Activated CD8-positive, alpha-beta T cell treated with anti-CD3 and anti-CD28 coated beads for 36 hours (primary cell): ENCODE data around the gene TMEM120B. TPM values are rescaled to one million over a fixed set of nuclear protein-coding genes. Genes with fewer than 3 reads are reported as not detected.
"Not testable (repeated sequence)": the region's sequence is repeated elsewhere in the genome, so short reads cannot be mapped to it uniquely, and the experiment has no call there.

Source experiments
- ATAC-seq: fragments of 200-7000 bp; cut with Tn5 transposase; one replicate; pipeline ENCODE4 v1.10.0; 2021; ENCODE audit warnings: mild to moderate bottlenecking, moderate library complexity
- CTCF ChIA-PET: fragments of 350-600 bp; sonication (Branson Sonifier 250); formaldehyde crosslinking; loops from one replicate; lab custom pipeline; 2021; ENCODE audit warnings: antibody characterized with exemption; lab: Charles Lee
- POLR2A ChIA-PET: fragments of 350-600 bp; sonication (Branson Sonifier 250); formaldehyde crosslinking; loops from one replicate; lab custom pipeline; 2021; ENCODE audit warnings: antibody characterized with exemption; lab: Charles Lee
- DNase-seq: peaks from one replicate; pipeline ENCODE4 v3.0.0-alpha.2; 2020
- H3K27ac Mint-ChIP-seq: one replicate; pipeline ENCODE4 v1.8.0; 2021; ENCODE audit warnings: mild to moderate bottlenecking, mixed read lengths
- H3K27me3 Mint-ChIP-seq: one replicate; pipeline ENCODE4 v1.8.0; 2021; ENCODE audit warnings: mixed read lengths
- H3K36me3 Mint-ChIP-seq: one replicate; pipeline ENCODE4 v1.8.0; 2021; ENCODE audit warnings: low read depth, mixed read lengths
- H3K4me1 Mint-ChIP-seq: one replicate; pipeline ENCODE4 v1.8.0; 2021; ENCODE audit warnings: low read depth, mixed read lengths
- H3K4me3 Mint-ChIP-seq: one replicate; pipeline ENCODE4 v1.8.0; 2021; ENCODE audit warnings: mild to moderate bottlenecking, moderate library complexity, mixed read lengths
- H3K9me3 Mint-ChIP-seq: one replicate; pipeline ENCODE4 v1.8.0; 2021; ENCODE audit warnings: mixed read lengths
- CTCF ChIP-seq: fragments of 200-600 bp; IDR thresholded peaks from one replicate; pipeline ENCODE4 v1.8.0; 2022; ENCODE audit warnings: antibody characterized with exemption, mild to moderate bottlenecking
- intact Hi-C: fragments of 100-400 bp; cut with micrococcal nuclease; formaldehyde crosslinking; loops from one replicate; pipeline ENCODE4 v1.10.0; 2022
- total RNA-seq, 2 experiments: library from RNA; stranded (reverse); gene quantifications; one replicate each; pipeline ENCODE4 v1.2.3, GENCODE V29; 2021

Gene TMEM120B
- total RNA-seq, 2 experiments from 2014 or later: 11.7 to 12.7 TPM

- Mint-ChIP-seq H3K9me3 (no peaks in the 10 kb centered on the region), H3K4me3 (no peak overlapping the region), H3K36me3 (no peaks in the 10 kb centered on the region), H3K27ac (no peak overlapping the region), H3K4me1 (peaks cover 5% of the 10 kb centered on the region), H3K27me3 (no peaks in the 10 kb centered on the region)
- no peak for ATAC-seq
- intact Hi-C loops: loop anchor here (5.0 to 10.0 kb wide), 3 partner anchors 103 to 194 kb away; partner anchors contain the start of gene RHOF
- CTCF ChIA-PET: interaction anchor here (0.8 to 10.6 kb wide), 7 partner anchors 53 to 247 kb away, joined by 3 to 102 read pairs (median 3); partner anchors contain the start of genes PSMD9 and RHOF
- no peak for TF ChIP-seq CTCF
- DNase-seq: no peak
- POLR2A ChIA-PET: interaction anchor here (0.7 to 0.8 kb wide), 2 partner anchors 58 to 114 kb away, joined by 3 to 4 read pairs; no protein-coding TSS in a partner anchor
Observed at GRCh38 chr12:121688966-121689365, 23.6 kb upstream of the TMEM120B start.

- CTCF ChIA-PET: interaction anchor here (0.6 to 10.6 kb wide), 8 partner anchors 11 to 247 kb away, joined by 3 to 102 read pairs (median 3); partner anchors contain the start of genes PSMD9 and RHOF
- Mint-ChIP-seq H3K9me3 (no peaks in the 10 kb centered on the region), H3K27me3 (no peaks in the 10 kb centered on the region), H3K36me3 (no peaks in the 10 kb centered on the region), H3K4me1 (peaks cover 5% of the 10 kb centered on the region), H3K27ac (no peak overlapping the region), H3K4me3 (no peak overlapping the region)
- DNase-seq (no peak), ATAC-seq (no peak)
- POLR2A ChIA-PET: interaction anchor here (0.6 to 1.4 kb wide), 3 partner anchors 23 to 152 kb away, joined by 3 to 6 read pairs (median 3); partner anchors contain the start of gene TMEM120B
- intact Hi-C loops: loop anchor here (5.0 to 10.0 kb wide), 3 partner anchors 103 to 195 kb away; partner anchors contain the start of gene RHOF
- no peak for TF ChIP-seq CTCF
Observed at GRCh38 chr12:121689430-121689829, 23.1 kb upstream of the TMEM120B start.

- intact Hi-C loops: loop anchor here (10.0 kb wide), 1 partner anchor 192 kb away; the partner anchor contains the start of gene PSMD9
- POLR2A ChIA-PET, ATAC-seq, H3K36me3 Mint-ChIP-seq, H3K9me3 Mint-ChIP-seq, DNase-seq, H3K4me1 Mint-ChIP-seq, H3K27ac Mint-ChIP-seq, H3K4me3 Mint-ChIP-seq, H3K27me3 Mint-ChIP-seq: not testable (repeated sequence)
- CTCF ChIA-PET: interaction anchor here (2.3 to 10.6 kb wide), 2 partner anchors 82 to 102 kb away, joined by 8 to 102 read pairs; partner anchors contain the start of gene RHOF
Observed at GRCh38 chr12:121692744-121693143, 19.8 kb upstream of the TMEM120B start.

GRCh38 chr12:121693155-121693687 is 19.3 kb upstream of the TMEM120B start:
- H3K4me3 Mint-ChIP-seq: no peak overlapping the region
- H3K9me3 Mint-ChIP-seq: no peaks in the 10 kb centered on the region
- intact Hi-C loops: loop anchor here (10.0 kb wide), 1 partner anchor 192 kb away; the partner anchor contains the start of gene PSMD9
- no peaks in the 10 kb centered on the region for H3K4me1 Mint-ChIP-seq
- no peak overlapping the region for H3K27ac Mint-ChIP-seq
- TF ChIP-seq CTCF: no peak
- ATAC-seq (no peak), DNase-seq (no peak)
- H3K36me3 Mint-ChIP-seq: no peaks in the 10 kb centered on the region
- no peaks in the 10 kb centered on the region for H3K27me3 Mint-ChIP-seq
- POLR2A ChIA-PET: no interaction called here
- CTCF ChIA-PET: interaction anchor here (1.4 to 10.6 kb wide), 4 partner anchors 25 to 123 kb away, joined by 3 to 102 read pairs (median 6); partner anchors contain the start of gene RHOF

- DNase-seq: peak; percentile 28
- intact Hi-C loops: loop anchor here (1.0 to 10.0 kb wide), 2 partner anchors 76 to 188 kb away; partner anchors contain the start of gene PSMD9
- peak; percentile 75 for TF ChIP-seq CTCF
- no peaks in the 10 kb centered on the region for H3K9me3 Mint-ChIP-seq
- peak; percentile 37 for ATAC-seq
- H3K36me3 Mint-ChIP-seq: no peaks in the 10 kb centered on the region
- no peak overlapping the region for H3K4me3 Mint-ChIP-seq
- no peaks in the 10 kb centered on the region for H3K27me3 Mint-ChIP-seq
- no peaks in the 10 kb centered on the region for H3K4me1 Mint-ChIP-seq
- CTCF ChIA-PET: interaction anchor here (0.6 to 2.8 kb wide), 8 partner anchors 11 to 97 kb away, joined by 3 to 19 read pairs (median 4); partner anchors contain the start of gene RHOF
- POLR2A ChIA-PET: interaction anchor here (1.4 kb wide), 1 partner anchor 97 kb away, joined by 4 read pairs; no protein-coding TSS in a partner anchor
- no peak overlapping the region for H3K27ac Mint-ChIP-seq
Observed at GRCh38 chr12:121697093-121697698, 15.4 kb upstream of the TMEM120B start.

GRCh38 chr12:121697861-121698260 is 14.7 kb upstream of the TMEM120B start:
- DNase-seq, H3K4me1 Mint-ChIP-seq, H3K9me3 Mint-ChIP-seq, H3K4me3 Mint-ChIP-seq, ATAC-seq, H3K36me3 Mint-ChIP-seq, H3K27ac Mint-ChIP-seq, H3K27me3 Mint-ChIP-seq: not testable (repeated sequence)
- ChIA-PET CTCF (interaction anchor here (0.6 to 2.8 kb wide), 8 partner anchors 11 to 114 kb away, joined by 3 to 19 read pairs (median 4); partner anchors contain the start of gene RHOF), POLR2A (interaction anchor here (1.4 kb wide), 1 partner anchor 97 kb away, joined by 4 read pairs; no protein-coding TSS in a partner anchor)
- intact Hi-C loops: loop anchor here (1.0 to 10.0 kb wide), 2 partner anchors 75 to 187 kb away; partner anchors contain the start of gene PSMD9
